ENCODE measurements around the gene TP53I13.
A peak's percentile ranks its signal among the peaks of the same experiment; 100 is the strongest.

Gene TP53I13

DNA sequence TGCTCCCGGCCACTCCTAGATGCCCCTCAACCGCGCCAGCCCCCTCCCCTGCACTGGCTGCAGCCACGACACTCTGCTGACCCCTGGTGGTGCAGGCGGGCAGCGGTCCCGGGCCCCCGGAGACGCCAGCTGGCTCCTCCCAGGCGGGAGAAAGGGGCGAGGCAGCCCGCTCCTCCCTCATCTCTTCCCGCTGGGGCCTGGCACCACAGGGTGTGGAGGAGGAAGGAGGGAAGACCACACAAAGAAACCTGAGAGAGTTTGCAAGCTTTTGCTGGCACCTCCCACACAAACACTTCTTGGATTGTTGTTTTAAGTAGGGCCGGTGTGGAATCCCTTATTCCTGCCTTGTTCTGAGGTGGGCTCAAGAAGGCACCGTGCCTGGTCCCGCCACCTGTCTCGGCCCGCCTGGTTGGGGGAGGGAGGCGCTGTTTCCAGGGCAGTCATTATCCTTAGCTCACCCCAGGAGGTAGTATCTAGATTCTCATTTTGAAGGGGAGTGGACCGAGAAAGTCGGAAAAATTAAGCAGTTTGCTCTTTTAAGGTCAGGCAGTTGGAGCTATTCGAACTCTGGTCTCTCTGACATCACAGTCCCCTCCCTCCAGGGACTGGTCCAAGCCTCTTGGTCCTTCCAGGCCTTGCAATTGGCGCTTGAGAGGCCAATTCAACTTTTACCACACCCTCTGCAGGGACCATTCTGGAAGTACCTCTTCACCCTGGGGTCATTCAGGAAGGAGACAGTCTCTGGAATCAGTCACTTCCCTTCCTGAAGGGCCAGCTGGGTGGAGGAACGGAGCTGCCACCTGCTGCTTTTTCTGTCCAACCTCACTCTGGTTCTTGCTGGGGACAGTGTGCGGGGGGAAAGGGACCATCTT is 23.5 kb downstream of the TP53I13 start:
- peak in 49 of 51 donors; percentile 51 to 94 (median 83) for DNase-seq

DNA sequence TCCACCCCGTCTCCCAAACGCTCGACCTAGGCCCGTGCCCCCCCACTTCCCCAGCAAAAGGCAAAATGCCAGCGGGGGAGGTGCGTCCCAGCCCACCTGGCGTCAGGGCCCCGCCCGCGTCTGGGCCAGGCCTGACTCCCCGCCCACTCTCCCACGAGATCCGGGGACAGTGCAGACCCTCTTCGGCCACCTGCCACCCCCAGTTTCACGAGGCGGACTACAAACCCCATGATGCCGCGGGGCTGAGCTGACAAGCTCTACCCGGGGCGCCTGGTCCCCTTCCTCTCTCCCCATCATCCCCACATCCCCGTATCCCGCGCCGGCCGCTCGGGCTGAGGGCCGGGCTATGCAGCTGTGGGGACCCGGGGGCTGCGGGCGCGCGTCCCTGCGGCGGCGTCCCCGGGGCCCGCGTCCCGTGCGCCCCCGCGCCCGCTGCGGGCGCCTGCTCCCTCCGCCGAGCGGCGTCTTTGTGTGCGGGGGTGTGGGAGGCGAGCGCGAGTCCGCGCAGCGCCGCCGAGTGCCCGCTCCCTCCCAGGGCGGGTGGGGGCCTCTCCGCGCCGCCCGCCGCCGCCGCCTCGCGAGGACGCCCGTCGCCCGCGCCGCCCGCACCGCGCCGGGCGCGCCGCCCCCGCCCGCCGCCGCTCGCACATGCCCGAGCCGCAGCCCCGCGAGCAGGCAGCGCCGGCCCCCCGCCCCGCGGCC is 24.5 kb downstream of the TP53I13 start, which contains the start of gene ANKRD13B:
Gene ANKRD13B, plus strand, starts transcription at position 283 of the 702 bp plus-strand sequence. CDS start 490 bp downstream, outside the sequence.
- DNase-seq = peak in 44 of 51 donors; percentile 27 to 84 (median 61)

DNA sequence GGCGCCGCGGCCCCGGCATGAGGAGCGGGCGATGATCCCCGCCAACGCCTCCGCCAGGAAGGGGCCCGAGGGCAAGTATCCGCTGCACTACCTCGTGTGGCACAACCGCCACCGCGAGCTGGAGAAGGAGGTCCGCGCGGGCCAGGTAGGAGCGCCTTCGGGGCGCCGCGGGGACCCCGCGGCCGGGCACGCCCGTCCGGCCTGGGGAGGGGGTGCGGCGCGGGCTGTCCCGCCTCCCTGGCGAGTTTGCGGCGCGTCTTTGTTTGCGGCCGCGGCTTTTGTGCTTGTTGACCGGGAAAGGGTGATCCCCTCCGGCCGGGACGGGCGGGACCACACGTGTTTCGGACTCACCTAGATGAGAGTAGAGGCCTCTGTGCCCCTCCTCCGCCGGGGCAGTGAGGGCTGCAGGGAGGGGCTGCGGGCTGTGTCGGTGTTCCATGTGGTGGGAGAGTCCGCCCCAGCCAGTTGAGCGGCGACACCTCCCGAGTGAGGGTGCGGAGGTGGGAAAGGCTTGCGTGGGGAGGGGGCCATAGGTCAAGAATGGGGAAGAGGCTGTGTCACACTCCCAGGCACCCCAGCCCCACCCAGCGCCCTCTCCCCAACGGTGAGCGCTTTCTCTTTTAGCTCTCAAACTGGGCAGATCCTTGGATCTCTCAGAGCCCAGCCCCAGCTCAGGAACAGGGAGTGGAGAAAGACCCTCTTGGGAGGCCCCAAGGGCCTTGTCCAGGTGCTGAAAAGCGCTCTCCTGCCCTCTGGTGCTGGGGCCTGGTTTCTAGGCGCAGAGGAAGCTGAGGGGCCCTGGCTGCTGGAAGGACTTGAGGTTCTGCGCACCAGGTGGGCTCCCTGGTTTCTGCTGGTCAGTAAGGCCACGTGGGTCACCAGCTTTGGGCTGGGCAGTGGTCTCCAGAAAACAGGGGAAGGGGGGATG is 25.4 kb downstream of the TP53I13 start:
- DNase-seq = peak in 4 of 51 donors; percentile 19 to 42 (median 32)

DNA sequence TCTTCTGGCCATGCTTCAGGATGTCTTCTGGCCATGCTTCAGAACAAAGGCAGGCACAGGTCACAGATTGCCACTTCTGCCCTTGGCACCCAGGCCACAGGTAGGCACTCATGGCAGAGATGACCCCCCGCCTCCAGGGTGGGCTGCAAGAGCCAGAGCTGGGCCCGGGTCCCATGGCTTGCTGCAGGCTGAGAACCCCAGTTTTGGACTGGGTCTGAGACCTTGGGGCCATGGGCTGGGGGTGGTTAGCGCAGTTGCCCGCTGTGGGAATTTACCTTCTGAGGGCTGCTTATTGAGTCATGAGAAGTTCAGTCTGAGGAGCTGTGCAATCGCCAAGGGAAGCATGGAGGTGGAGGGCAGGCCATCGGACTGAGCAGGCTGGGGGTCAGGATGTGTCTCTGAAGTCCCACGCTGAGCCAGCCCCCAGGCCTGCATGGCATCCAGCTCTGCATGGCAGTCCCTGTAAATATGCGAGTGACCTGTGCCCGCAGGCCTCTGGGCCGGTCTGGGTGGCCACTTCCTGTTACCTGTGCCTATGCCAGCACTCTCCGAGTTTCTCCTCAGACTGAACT is 26.1 kb downstream of the TP53I13 start:
- DNase-seq = no peak

DNA sequence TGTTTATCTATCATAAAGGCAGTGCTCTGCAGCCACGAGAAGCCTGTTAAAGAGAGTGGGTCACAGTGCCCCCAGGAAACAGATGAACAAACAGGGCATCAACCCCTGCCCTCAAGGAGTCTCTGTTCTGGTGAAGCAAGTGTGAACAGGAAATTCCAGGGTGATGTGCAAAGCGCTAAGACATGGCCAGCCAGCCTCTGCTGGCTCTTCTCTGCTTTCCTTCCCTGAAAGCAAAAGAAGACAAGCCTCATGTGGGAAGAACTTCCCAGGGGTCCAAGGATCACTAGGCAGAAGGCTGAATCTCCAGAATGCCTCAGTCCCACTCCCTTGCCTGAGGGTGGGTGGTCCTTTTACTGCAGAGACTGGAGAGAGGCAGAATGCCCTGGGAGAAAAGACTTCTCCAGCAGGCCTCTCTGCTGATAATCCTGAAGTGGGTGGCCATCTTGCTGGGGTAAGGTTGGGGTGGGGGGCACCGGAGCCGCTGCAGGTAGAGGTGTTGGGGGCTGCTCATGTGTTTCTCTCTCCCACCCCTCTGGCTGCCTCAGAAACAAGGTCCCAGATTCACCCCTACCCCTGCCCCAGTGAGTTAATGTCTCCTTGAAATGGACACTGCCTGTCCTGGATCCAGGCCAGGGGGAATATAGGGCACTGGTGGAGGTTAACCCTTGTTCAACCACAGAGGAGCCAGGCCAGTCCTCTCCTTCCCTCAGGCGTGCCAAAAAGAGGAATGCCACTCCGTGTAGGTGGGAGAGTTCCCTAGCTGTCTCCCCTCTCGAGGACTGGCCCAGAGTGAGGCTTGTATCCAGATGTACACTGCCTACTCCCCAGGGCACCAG is 26.8 kb downstream of the TP53I13 start:
- no peak for DNase-seq

DNA sequence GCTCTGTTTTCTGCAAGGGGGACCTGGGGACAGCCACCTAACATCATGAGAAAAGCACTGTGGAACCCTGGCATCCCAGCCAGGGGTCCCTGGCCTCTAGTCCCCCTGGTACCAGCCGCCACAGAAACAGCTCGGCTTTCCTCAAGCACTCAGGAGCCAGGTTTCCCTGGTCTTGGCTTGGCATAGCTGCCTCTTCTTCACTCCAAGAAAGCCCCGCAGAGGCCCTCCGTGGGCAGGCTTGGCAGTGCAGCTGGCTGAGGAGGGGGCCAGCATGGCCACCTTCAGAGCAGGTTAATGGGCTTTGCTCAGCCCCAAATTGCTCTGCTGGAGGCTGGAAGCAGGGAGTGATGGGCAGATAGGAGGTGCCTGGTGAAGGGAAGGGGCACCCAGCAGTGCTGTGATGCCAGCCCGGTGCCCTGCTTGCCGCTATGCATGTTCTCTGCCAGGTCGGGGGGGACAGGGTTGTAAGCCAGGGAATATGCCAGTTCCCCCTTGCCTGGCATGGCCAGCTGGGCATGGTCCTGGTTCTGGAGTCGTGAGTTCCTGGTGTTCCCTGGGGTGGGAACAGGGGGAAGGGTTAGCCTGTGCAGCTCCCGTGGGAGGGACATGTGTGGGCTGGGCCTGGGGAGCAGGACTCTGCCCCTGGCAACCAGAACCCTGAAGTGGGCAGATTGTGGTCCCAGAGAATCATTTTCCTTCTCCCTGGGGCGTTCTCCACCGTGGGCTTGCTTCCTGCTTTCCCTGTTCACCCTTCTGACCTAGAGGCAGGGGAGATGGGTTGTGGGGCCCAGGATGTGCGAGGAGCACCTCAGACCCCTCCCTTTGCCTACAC is 27.7 kb downstream of the TP53I13 start:
- DNase-seq = no peak

DNA sequence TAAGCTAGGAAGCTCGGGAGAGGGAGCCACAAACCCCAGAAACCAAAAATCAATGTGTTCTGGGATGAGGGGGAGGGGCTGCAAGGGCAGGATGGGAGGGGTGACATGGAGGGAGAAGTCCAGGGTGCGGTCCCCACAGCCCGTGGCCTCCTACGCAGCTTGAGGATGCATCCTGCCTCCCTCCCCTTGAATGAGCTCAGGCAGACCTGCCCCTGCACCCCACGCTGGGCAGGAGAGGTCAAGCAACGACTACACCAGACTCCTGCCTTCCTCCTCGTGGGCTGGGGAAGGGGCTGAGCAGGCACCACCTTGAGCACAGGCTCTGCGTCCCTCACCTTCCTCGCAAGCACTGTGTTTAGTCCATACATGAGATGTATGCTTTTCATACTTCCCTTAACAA is 28.3 kb downstream of the TP53I13 start:
- no peak for DNase-seq

DNA sequence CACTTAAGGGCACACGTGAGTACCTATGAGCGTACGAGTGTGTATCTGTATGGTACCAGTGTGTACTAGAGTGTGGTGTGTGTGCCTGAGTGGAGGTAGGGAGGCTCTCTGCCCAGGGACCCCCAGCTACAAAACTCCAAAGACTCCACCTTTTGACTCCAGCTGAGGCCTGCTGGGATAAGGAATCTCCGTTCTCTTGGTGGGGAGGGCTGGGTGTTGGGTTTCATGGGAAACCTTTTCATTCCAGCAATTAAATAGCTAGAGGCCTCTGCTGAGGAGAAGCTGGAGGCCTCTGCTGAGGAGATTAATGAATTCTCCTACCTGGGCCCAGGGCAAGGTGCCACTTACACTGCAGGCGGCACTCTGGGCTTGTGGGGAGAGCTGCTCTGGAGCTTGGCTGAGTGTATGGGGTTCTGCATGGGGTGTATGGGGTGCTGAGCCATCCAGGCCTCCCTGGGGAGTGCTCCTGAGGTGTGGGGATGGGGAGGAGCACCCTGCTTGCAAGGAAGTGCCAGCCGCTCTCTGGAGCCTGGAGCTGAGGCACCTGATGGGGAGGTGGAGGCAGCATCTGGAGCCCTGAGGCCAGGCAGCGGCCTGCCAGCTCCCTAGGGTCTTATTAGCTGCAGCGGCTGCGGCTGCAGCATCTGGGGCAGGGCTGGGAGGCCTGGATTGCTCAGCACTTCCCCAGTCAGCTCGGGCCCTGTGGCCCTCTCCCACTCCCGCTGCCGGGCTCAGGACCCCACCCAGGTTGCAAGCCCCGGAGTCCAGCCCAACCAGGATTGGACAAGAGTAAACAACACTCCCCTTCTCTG is 29.1 kb downstream of the TP53I13 start:
- DNase-seq = no peak

DNA sequence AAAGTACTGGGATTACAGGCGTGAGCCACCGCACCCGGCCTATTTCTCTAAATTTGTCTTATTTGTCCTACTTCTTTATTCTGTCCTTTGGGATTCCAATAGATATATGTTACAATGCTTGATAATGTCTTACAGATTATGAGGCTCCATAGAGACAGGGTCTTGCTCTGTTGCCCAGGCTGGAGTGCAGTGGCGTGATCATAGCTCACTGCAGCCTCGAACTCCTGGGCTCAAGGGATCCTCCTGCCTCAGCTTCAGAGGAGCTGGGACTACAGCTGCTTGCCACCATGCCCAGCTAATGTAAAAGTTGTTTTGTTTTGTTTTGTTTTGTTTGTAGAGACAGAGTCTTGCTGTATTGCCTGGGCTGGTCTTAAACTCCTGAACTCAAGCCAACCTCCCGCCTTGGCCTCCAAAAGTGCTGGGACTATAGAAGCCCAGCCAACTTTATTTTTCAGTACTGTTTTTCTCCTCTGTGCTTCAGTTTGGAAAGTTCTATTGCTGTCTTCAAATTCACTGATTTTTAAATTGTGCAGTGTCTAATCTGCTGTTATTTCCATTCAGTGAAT is 34.7 kb downstream of the TP53I13 start:
- no peak for DNase-seq

DNA sequence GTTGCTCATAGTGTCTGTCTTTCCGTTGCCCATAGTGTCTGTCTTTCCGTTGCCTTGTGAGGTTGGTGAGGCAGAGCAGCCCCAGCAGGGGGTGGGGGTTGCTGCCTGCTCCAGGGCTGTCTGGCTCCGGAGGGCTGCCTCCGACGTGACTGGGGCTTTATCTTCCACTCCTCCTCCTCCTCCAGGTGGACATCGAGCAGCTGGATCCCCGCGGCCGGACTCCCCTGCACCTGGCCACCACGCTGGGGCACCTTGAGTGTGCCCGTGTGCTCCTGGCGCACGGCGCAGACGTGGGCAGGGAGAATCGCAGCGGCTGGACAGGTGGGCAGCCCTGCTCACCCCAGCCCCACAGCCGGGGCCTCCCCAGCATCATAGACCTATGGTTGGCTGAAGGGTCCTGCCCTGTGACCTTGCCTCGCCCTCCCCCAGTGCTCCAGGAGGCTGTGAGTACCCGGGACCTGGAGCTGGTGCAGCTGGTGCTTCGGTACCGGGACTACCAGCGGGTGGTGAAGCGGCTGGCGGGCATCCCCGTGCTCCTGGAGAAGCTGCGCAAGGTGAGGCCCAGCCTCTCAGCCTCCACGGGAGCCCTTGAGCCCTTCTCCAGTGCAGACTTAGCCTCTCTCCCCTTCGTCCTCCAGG is 39.2 kb downstream of the TP53I13 start:
- DNase-seq = no peak

DNA sequence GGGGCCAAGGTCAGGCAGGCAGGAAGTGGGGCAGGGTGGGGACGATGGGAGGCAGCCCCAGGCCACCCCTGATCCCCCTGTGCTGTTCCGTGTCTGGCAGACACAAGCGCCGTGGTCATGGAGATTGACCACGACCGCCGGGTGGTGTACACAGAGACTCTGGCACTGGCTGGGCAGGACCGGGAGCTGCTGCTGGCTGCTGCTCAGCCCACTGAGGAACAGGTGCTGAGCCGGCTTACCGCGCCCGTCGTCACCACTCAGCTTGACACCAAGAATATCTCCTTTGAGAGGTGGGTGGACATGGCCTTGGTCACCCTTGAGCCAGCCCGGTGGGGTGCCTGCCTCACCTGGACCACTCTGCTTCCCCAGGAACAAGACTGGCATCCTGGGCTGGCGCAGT is 40.5 kb downstream of the TP53I13 start:
- no peak for DNase-seq

DNA sequence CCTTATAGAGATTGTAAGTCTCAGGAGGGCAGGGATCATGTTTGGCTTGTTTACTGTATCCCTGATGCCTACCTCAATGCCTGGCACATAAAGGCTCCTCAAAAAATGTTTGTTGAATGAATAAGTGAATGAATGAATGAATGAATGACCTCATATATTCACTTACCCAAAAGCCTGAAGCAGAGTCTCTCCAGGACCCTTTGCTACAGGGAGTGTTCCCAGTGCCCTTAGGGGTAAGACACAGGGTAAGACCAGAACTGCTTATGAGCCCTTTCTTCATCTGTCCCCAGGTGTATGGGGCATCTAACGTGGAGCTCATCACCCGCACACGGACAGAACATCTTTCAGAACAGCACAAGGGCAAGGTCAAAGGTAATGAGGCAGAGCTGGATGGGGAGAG is 41.9 kb downstream of the TP53I13 start:
- no peak for DNase-seq

DNA sequence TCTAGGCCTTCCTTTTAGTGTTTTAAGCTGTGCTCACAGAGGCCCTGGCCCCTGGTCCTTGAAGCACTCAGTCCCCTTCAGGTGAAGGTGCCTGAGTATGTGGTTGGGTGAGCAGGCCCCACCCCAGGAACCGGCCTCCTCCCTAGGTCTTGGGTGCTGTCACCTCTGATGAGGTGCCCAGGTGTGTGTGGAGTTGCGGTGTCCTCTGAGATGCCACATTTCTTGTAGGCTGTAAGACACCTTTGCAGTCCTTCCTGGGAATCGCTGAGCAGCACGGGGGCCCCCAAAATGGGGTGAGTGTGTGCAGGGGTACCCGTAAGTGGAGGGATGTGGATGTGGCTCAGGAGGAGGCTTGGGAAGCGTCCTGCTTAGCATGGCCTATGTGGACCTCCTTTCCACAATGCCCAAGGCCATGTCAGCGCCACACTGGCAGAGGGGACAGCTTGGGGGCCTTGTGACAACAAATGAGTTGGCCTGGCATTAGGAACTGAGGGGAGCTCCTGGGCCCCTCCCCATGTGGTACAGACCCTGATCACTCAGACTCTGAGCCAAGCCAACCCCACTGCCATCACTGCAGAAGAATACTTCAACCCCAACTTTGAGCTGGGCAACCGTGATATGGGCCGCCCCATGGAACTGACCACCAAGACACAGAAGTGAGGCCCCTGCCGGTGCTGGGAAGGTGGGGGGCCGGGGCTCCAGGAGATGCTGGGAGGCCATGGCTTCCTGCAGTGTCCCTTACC is 43.0 kb downstream of the TP53I13 start:
- DNase-seq = no peak

DNA sequence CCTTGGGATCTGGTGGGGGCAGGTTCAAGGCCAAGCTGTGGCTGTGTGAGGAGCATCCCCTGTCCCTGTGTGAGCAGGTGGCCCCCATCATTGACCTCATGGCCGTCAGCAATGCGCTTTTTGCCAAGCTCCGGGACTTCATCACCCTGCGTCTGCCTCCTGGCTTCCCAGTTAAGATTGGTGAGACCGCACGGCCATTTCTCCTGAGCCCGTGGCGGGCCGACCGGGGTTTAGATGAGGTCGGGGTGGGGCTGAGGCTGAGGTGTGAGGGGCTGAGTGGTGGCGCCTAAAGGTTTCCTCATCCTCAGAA is 43.5 kb downstream of the TP53I13 start:
- DNase-seq = no peak

DNA sequence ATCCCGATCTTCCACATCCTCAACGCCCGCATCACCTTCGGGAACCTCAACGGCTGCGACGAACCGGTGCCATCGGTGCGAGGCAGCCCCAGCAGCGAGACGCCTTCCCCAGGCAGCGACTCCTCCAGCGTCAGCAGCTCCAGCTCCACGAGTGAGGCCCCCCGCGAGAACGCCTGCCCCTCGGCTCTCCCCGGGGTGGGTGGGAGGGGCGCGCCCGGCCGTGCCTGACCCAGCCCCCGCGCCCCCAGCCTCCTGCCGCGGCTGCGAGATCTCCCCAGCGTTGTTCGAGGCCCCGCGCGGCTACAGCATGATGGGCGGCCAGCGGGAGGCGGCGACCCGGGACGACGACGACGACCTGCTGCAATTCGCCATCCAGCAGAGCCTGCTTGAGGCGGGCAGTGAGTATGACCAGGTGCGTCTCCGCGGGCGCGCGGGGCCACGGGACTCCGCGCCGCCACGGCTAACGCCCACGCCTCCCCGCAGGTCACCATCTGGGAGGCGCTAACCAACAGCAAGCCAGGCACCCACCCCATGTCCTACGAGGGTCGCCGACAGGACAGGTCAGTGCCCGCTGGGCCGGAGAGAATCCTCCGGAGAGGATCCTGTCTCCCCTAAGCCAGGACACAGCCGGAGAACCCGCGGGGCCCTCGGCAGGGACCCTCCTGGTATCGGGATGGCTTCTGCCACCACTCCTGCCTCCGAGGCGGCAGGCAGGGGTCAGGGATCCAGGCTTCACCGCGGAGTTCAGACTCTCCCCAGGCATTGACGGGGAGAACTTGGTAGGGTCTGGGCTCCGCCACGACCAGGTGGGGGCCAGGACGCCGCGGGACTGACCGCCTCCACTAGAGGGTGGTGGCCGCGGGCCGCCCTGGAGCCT is 44.1 kb downstream of the TP53I13 start:
- DNase-seq = peak in 1 of 51 donors; percentile 65

DNA sequence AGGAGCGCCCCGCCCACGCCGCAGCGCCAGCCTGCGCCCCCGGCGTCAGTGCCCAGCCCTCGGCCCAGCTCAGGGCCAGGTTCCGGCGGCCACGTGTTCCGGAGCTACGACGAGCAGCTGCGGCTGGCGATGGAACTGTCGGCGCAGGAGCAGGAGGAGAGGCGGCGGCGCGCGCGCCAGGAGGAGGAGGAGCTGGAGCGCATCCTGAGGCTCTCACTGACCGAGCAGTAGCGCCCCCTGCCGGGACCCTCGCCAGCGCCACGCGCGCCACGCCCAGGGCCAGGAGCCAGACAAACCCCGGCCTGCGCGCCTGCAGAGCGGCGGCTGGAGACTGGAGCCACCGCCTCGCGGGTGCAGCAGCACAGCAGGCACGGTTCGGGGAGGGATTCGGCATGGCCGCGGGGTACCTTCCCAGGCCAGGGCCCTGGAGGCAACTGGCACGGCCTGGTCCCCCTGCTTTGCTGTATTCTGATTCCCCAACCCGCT is 44.9 kb downstream of the TP53I13 start:
- peak in 50 of 51 donors; percentile 40 to 97 (median 86) for DNase-seq

All from hypothalamus (tissue), 51 donors.